ENCODE results near the gene SEMA6B. TPM values are rescaled to one million over a fixed set of nuclear protein-coding genes. Genes with fewer than 3 reads are reported as not detected.
A peak's percentile ranks its signal among the peaks of the same experiment; 100 is the strongest.
"Not testable (repeated sequence)": the region's sequence is repeated elsewhere in the genome, so short reads cannot be mapped to it uniquely, and the experiment has no call there.

Gene SEMA6B
- total RNA-seq, 1 donor, result under 0.01 TPM

GRCh38 chr19:4571305-4571917 is 11.9 kb upstream of the SEMA6B start:
- DNase-seq (ENCODE audit: low read depth), result no peak
- no peak overlapping the region for H3K4me3 ChIP-seq (ENCODE audit: low read depth, low read length)
- no peak for TF ChIP-seq CTCF (IDR thresholded peaks at IDR 0.05; ENCODE audit: insufficient read depth, low read depth, low read length)

GRCh38 chr19:4570916-4571304 is 11.4 kb upstream of the SEMA6B start:
- no peak for DNase-seq (ENCODE audit: low read depth)
- H3K4me3 ChIP-seq (ENCODE audit: low read depth, low read length), result no peak overlapping the region
- TF ChIP-seq CTCF (IDR thresholded peaks at IDR 0.05; ENCODE audit: insufficient read depth, low read depth, low read length), result no peak

GRCh38 chr19:4570402-4570801 is 10.9 kb upstream of the SEMA6B start:
- no peak for TF ChIP-seq CTCF (IDR thresholded peaks at IDR 0.05; ENCODE audit: insufficient read depth, low read depth, low read length)
- no peak overlapping the region for H3K4me3 ChIP-seq (ENCODE audit: low read depth, low read length)
- DNase-seq (ENCODE audit: low read depth), result no peak

GRCh38 chr19:4568886-4569285 is 9.4 kb upstream of the SEMA6B start:
- H3K4me3 ChIP-seq (ENCODE audit: low read depth, low read length), result no peak overlapping the region
- no peak for TF ChIP-seq CTCF (IDR thresholded peaks at IDR 0.05; ENCODE audit: insufficient read depth, low read depth, low read length)
- DNase-seq (ENCODE audit: low read depth), result no peak

GRCh38 chr19:4567584-4568071 is 8.1 kb upstream of the SEMA6B start:
- peak; percentile 74 for DNase-seq (ENCODE audit: low read depth)
- TF ChIP-seq CTCF (IDR thresholded peaks at IDR 0.05; ENCODE audit: insufficient read depth, low read depth, low read length), result peak; percentile 95
- H3K4me3 ChIP-seq (ENCODE audit: low read depth, low read length), result no peak overlapping the region

GRCh38 chr19:4566402-4567051 is 7.0 kb upstream of the SEMA6B start:
- H3K4me3 ChIP-seq (ENCODE audit: low read depth, low read length), result no peak overlapping the region
- no peak for TF ChIP-seq CTCF (IDR thresholded peaks at IDR 0.05; ENCODE audit: insufficient read depth, low read depth, low read length)
- DNase-seq (ENCODE audit: low read depth), result no peak

GRCh38 chr19:4563562-4563961 is 4.1 kb upstream of the SEMA6B start:
- H3K4me3 ChIP-seq (ENCODE audit: low read depth, low read length); DNase-seq (ENCODE audit: low read depth): not testable (repeated sequence)

- not testable (repeated sequence) for H3K4me3 ChIP-seq (ENCODE audit: low read depth, low read length); DNase-seq (ENCODE audit: low read depth)
Observed at GRCh38 chr19:4562085-4562484, 2.6 kb upstream of the SEMA6B start.

Data from fibroblast of villous mesenchyme (primary cell).